Erythroblast (primary cell): ENCODE measurements around the gene HIGD1C.

Experiments used
- GATA1 ChIP-seq: IDR thresholded peaks from 2 replicates; pipeline ENCODE4 v1.6.1; 2011; ENCODE audit warnings: low read depth, mild to moderate bottlenecking, control low read depth, low read length, moderate library complexity
- POLR2A ChIP-seq: IDR thresholded peaks from 2 replicates; pipeline ENCODE4 v1.6.1; 2011; ENCODE audit warnings: mild to moderate bottlenecking, low read length

DNA sequence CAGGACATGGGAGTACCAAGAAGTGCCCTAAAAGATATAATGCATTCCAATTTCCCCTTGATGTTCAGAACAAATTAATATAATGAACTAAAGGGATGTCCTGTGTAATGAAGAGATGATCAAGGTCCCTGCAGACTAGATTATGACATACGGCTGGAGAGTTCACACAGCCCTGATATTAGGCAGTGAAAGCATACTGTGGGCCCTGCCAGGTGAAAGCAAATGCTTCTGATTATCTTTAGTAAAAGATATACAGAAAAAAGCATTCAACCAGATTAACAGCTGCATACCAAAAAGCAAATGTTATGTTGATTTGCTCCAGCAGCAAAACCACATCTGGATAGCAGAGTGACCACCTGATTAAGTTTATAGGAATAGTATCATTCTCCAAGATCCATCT, 12.1 kb downstream of the HIGD1C start:
- no peak for TF ChIP-seq POLR2A
- no peak for TF ChIP-seq GATA1
